Left ventricle myocardium inferior (tissue), 1 donor: ENCODE results near the gene PKNOX1. TPM values are rescaled to one million over a fixed set of nuclear protein-coding genes. Genes with fewer than 3 reads are reported as not detected.
"Not testable (repeated sequence)": the region's sequence is repeated elsewhere in the genome, so short reads cannot be mapped to it uniquely, and the experiment has no call there.

Experiments used
- DNase-seq: peaks from one replicate; pipeline ENCODE4 v3.0.0-alpha.2; 2020
- H3K27ac ChIP-seq: fragments of 200-600 bp; replicated peaks from 2 replicates; pipeline ENCODE4 v1.8.0; 2021
- H3K27me3 ChIP-seq: fragments of 200-600 bp; 2 replicates; pipeline ENCODE4 v1.8.0; 2021; ENCODE audit warnings: low read depth
- H3K36me3 ChIP-seq: fragments of 200-600 bp; 2 replicates; pipeline ENCODE4 v1.8.0; 2021
- H3K4me1 ChIP-seq: fragments of 200-600 bp; 2 replicates; pipeline ENCODE4 v1.8.0; 2021
- H3K4me3 ChIP-seq: fragments of 200-600 bp; 2 replicates; pipeline ENCODE4 v1.8.0; 2021; ENCODE audit warnings: mild to moderate bottlenecking, moderate library complexity
- H3K9me3 ChIP-seq: fragments of 200-600 bp; replicated peaks from 2 replicates; pipeline ENCODE4 v1.8.0; 2021
- CTCF ChIP-seq: fragments of 200-600 bp; IDR thresholded peaks from 2 replicates; pipeline ENCODE4 v1.8.0; 2021; ENCODE audit warnings: antibody characterized with exemption, mild to moderate bottlenecking, borderline replicate concordance
- intact Hi-C: fragments of 100-400 bp; cut with micrococcal nuclease; formaldehyde crosslinking; loops from one replicate; pipeline ENCODE4 v1.11.0; 2022
- total RNA-seq: library from RNA; stranded (reverse); fragmentation: NEBNext Ultra II Directional; extraction: Animal tissue kit (Norgen Biotek cat#: 25700); gene quantifications from one replicate; pipeline ENCODE4 v1.2.1, GENCODE V29; 2021
- donor health status: DM: no; HTN: yes; CAD: no; lungs with severe emphysema.

PKNOX1 gene
- total RNA-seq, 1 donor from 2014 or later, result 9.7 TPM

GRCh38 chr21:42942244-42942643, 32.1 kb upstream of the PKNOX1 start:
- Histone ChIP-seq H3K36me3 (no peaks in the 10 kb centered on the region), H3K4me3 (no peak overlapping the region), H3K27me3 (no peaks in the 10 kb centered on the region), H3K27ac (no peak overlapping the region), H3K4me1 (peaks cover 12% of the 10 kb centered on the region), H3K9me3 (no peaks in the 10 kb centered on the region)
- no peak for TF ChIP-seq CTCF
- intact Hi-C loops, result no loop called here
- no peak for DNase-seq

GRCh38 chr21:42949094-42949755, 25.1 kb upstream of the PKNOX1 start:
- not testable (repeated sequence) for H3K4me3 ChIP-seq, DNase-seq

GRCh38 chr21:42951193-42951592, 23.2 kb upstream of the PKNOX1 start:
- H3K4me3 ChIP-seq, H3K4me1 ChIP-seq, DNase-seq, H3K27me3 ChIP-seq, intact Hi-C loops, H3K27ac ChIP-seq, H3K36me3 ChIP-seq, H3K9me3 ChIP-seq: not testable (repeated sequence)

More at GRCh38 chr21:42949094-42949755, 25.1 kb upstream of the PKNOX1 start:
- H3K36me3 ChIP-seq, H3K27ac ChIP-seq, H3K4me1 ChIP-seq, H3K27me3 ChIP-seq, intact Hi-C loops, H3K9me3 ChIP-seq: not testable (repeated sequence)

- Histone ChIP-seq H3K36me3 (no peaks in the 10 kb centered on the region), H3K4me3 (no peak overlapping the region), H3K9me3 (no peaks in the 10 kb centered on the region), H3K27me3 (no peaks in the 10 kb centered on the region), H3K27ac (no peak overlapping the region), H3K4me1 (no peaks in the 10 kb centered on the region)
- intact Hi-C loops, result no loop called here
- no peak for TF ChIP-seq CTCF
- DNase-seq, result no peak
Observed at GRCh38 chr21:42956824-42957630, 17.3 kb upstream of the PKNOX1 start.

- H3K4me3 ChIP-seq, intact Hi-C loops, DNase-seq, H3K9me3 ChIP-seq, H3K27me3 ChIP-seq, H3K4me1 ChIP-seq, H3K36me3 ChIP-seq, H3K27ac ChIP-seq: not testable (repeated sequence)
Observed at GRCh38 chr21:42958122-42958521, 16.2 kb upstream of the PKNOX1 start.

- Histone ChIP-seq H3K27ac (no peak overlapping the region), H3K27me3 (no peaks in the 10 kb centered on the region), H3K36me3 (no peaks in the 10 kb centered on the region), H3K4me1 (no peaks in the 10 kb centered on the region), H3K4me3 (no peak overlapping the region), H3K9me3 (no peaks in the 10 kb centered on the region)
- no peak for DNase-seq
- no peak for TF ChIP-seq CTCF
- intact Hi-C loops, result no loop called here
Observed at GRCh38 chr21:42959728-42960127, 14.6 kb upstream of the PKNOX1 start.

GRCh38 chr21:42962380-42963007, 11.9 kb upstream of the PKNOX1 start:
- Histone ChIP-seq H3K4me1 (no peaks in the 10 kb centered on the region), H3K27me3 (no peaks in the 10 kb centered on the region), H3K4me3 (no peak overlapping the region), H3K27ac (no peak overlapping the region), H3K36me3 (no peaks in the 10 kb centered on the region), H3K9me3 (no peaks in the 10 kb centered on the region)
- no peak for DNase-seq
- TF ChIP-seq CTCF, result no peak
- intact Hi-C loops, result no loop called here
